Gastrocnemius medialis (tissue), 4 donors: ENCODE data around the gene SMARCD3.

Experiments
- POLR2A ChIP-seq, 2 donors: fragments of 450-650 bp; IDR thresholded peaks; one replicate each; pipeline ENCODE4 v1.6.1; 2017; ENCODE audit warnings: antibody characterized with exemption in 2 of 2, mild to moderate bottlenecking in 2 of 2, moderate library complexity in 2 of 2
- TF ChIP-seq, protein P1 (sequence below), 5 experiments: fragments of 450-650 bp in 3 of 5; fragments of 200-600 bp in 2 of 5; sonication (generic) in 2 of 5; IDR thresholded peaks in 4 of 5; conservative IDR thresholded peaks in 1 of 5; 1 replicate in 4 of 5; 2 replicates in 1 of 5; pipeline ENCODE4 v1.5.1; 2016 to 2019; ENCODE audit warnings: antibody characterized with exemption in 5 of 5, mild to moderate bottlenecking in 3 of 5, moderate library complexity in 3 of 5

DNA sequence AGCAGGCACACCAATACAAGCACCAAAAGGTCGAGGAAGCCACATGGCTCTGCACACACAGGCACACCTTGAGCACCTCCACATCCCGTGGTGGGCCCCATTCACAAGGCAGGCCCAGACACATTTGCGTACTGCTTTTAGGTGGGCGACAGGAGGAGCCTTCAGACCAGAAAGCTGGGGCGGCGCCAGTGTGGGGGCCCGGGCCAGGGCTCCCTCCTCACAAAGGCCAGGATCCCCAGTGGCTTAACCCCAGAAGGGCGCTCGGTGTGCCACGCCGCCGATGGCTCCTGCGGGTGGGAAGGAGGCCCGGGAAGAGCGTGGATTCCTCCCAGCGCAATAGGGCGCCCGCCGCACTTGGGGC, 2.8 kb upstream of the SMARCD3 start:
- TF ChIP-seq, protein P1, sequence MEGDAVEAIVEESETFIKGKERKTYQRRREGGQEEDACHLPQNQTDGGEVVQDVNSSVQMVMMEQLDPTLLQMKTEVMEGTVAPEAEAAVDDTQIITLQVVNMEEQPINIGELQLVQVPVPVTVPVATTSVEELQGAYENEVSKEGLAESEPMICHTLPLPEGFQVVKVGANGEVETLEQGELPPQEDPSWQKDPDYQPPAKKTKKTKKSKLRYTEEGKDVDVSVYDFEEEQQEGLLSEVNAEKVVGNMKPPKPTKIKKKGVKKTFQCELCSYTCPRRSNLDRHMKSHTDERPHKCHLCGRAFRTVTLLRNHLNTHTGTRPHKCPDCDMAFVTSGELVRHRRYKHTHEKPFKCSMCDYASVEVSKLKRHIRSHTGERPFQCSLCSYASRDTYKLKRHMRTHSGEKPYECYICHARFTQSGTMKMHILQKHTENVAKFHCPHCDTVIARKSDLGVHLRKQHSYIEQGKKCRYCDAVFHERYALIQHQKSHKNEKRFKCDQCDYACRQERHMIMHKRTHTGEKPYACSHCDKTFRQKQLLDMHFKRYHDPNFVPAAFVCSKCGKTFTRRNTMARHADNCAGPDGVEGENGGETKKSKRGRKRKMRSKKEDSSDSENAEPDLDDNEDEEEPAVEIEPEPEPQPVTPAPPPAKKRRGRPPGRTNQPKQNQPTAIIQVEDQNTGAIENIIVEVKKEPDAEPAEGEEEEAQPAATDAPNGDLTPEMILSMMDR (IDR thresholded peaks at IDR 0.05 in 4 of 5, conservative IDR thresholded peaks at IDR 0.05 in 1 of 5): no peak
- no peak for TF ChIP-seq POLR2A (IDR thresholded peaks at IDR 0.05)
